SK-N-SH treated with all-trans-retinoic acid at 6 μM for 48 hours (cell line): ENCODE results near the gene TMEM59.
A peak's percentile ranks its signal among the peaks of the same experiment; 100 is the strongest.

ENCODE experiments used
- ATAC-seq: fragments of 200-7000 bp; cut with Tn5 transposase; 3 replicates; pipeline ENCODE4 v1.9.1; 2020; ENCODE audit warnings: mild to moderate bottlenecking, moderate library complexity
- ARNTL ChIP-seq: fragments of 450-650 bp; formaldehyde crosslinking; IDR thresholded peaks from 2 replicates; pipeline ENCODE4 v1.5.0; 2020; ENCODE audit warnings: low read depth, mild to moderate bottlenecking, moderate library complexity, borderline replicate concordance
- BACH2 ChIP-seq: fragments of 250-450 bp; sonication (Bioruptor Pico); IDR thresholded peaks from 2 replicates; pipeline ENCODE4 v1.9.0; 2021; ENCODE audit warnings: mild to moderate bottlenecking, borderline replicate concordance
- ESRRG ChIP-seq: fragments of 250-450 bp; sonication (Bioruptor Pico); IDR thresholded peaks from 2 replicates; pipeline ENCODE4 v1.6.1; 2021; ENCODE audit warnings: mild to moderate bottlenecking
- OSR1 ChIP-seq: fragments of 250-450 bp; sonication (Bioruptor Pico); IDR thresholded peaks from 2 replicates; pipeline ENCODE4 v1.8.0; 2022; ENCODE audit warnings: moderate library complexity, mild to moderate bottlenecking, inconsistent platforms
- PPARA ChIP-seq: fragments of 250-450 bp; sonication (Bioruptor Pico); IDR thresholded peaks from 2 replicates; pipeline ENCODE4 v1.5.0; 2020; ENCODE audit warnings: mild to moderate bottlenecking, borderline replicate concordance
- SNAI2 ChIP-seq: fragments of 250-450 bp; sonication (Bioruptor Pico); IDR thresholded peaks from 2 replicates; pipeline ENCODE4 v1.5.0; 2020; ENCODE audit warnings: mild to moderate bottlenecking, moderate library complexity
- TCF4 ChIP-seq: fragments of 250-450 bp; sonication (Bioruptor Pico); IDR thresholded peaks from 2 replicates; pipeline ENCODE4 v1.8.0; 2021; ENCODE audit warnings: mild to moderate bottlenecking, moderate library complexity, borderline replicate concordance
- ZFP3 ChIP-seq: fragments of 250-450 bp; sonication (Bioruptor Pico); IDR thresholded peaks from 2 replicates; pipeline ENCODE4 v1.5.0; 2020; ENCODE audit warnings: mild to moderate bottlenecking, moderate library complexity
- ZFP30 ChIP-seq: fragments of 450-650 bp; formaldehyde crosslinking; IDR thresholded peaks from 2 replicates; pipeline ENCODE4 v1.5.0; 2022; ENCODE audit warnings: mild to moderate bottlenecking, moderate library complexity
- ZNF565 ChIP-seq: fragments of 450-650 bp; formaldehyde crosslinking; conservative IDR thresholded peaks from 2 replicates; pipeline ENCODE4 v1.5.0; 2020; ENCODE audit warnings: low read depth, mild to moderate bottlenecking, moderate library complexity
- ZNF70 ChIP-seq: fragments of 450-650 bp; formaldehyde crosslinking; IDR thresholded peaks from 2 replicates; pipeline ENCODE4 v1.5.0; 2020; ENCODE audit warnings: mild to moderate bottlenecking, moderate library complexity
- ZNF8 ChIP-seq: fragments of 450-650 bp; formaldehyde crosslinking; IDR thresholded peaks from 2 replicates; pipeline ENCODE4 v1.5.0; 2020; ENCODE audit warnings: mild to moderate bottlenecking, moderate library complexity
- TF ChIP-seq, protein P1 (sequence below): fragments of 250-450 bp; sonication (Bioruptor Pico); IDR thresholded peaks from 2 replicates; pipeline ENCODE4 v1.5.0; 2020; ENCODE audit warnings: mild to moderate bottlenecking, moderate library complexity
- TF ChIP-seq, protein P2 (sequence below): fragments of 250-450 bp; sonication (Bioruptor Pico); IDR thresholded peaks from 2 replicates; pipeline ENCODE4 v1.8.0; 2021; ENCODE audit warnings: low read depth, mild to moderate bottlenecking, moderate library complexity, borderline replicate concordance
- TF ChIP-seq, protein P3 (sequence below): fragments of 250-450 bp; sonication (Bioruptor Pico); IDR thresholded peaks from 2 replicates; pipeline ENCODE4 v1.8.0; 2020; ENCODE audit warnings: mild to moderate bottlenecking, moderate library complexity, borderline replicate concordance
- TF ChIP-seq, protein P4 (sequence below): fragments of 250-450 bp; sonication (Bioruptor Pico); IDR thresholded peaks from 2 replicates; pipeline ENCODE4 v1.5.1; 2020; ENCODE audit warnings: low read depth, mild to moderate bottlenecking, moderate library complexity

The TMEM59 gene, protein sequence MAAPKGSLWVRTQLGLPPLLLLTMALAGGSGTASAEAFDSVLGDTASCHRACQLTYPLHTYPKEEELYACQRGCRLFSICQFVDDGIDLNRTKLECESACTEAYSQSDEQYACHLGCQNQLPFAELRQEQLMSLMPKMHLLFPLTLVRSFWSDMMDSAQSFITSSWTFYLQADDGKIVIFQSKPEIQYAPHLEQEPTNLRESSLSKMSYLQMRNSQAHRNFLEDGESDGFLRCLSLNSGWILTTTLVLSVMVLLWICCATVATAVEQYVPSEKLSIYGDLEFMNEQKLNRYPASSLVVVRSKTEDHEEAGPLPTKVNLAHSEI

DNA sequence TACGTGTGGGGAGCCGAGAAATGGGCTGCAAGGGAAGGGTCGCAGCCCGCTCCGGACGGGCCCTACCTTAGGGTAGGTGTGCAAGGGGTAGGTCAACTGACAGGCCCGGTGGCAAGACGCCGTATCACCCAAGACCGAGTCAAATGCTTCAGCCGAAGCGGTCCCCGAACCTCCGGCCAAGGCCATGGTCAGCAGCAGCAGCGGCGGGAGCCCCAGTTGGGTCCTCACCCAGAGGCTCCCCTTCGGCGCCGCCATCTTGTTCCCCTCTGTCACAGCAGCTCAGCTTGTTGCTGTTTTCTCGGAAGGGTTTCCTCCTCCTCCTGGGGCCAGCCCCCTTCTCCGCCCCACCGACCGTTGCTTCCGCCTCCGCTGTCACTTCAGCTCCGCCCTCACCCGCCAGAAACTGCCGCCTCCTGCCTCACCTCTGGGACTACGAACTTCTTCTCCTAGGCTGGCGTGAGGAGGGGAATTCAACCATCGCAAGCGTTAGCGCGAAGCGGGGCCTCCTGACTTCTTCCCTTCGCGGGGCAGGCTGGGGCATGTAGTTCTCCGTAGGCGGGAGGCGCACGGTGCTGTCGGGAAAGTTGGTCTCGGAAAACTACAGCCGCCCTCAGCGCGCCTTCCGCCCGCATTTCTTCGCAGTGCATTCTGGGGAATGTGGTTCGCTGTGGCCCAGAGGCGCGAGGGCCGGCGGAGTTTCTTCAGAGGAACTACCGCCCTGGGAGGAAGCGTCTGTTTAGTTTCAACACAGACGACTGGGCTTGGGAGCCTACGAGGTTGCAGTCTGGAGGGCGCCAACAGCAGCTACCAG, at the start of gene TMEM59, which contains the start of gene TCEANC2:
Gene TMEM59, minus strand, starts transcription at position 271 of the 811 bp plus-strand sequence. Its CDS starts 16 bp downstream, at position 255.
Gene TCEANC2, plus strand, starts transcription at position 675 of the 811 bp plus-strand sequence. CDS start 815 bp downstream, outside the sequence.
- TF ChIP-seq, protein P1, sequence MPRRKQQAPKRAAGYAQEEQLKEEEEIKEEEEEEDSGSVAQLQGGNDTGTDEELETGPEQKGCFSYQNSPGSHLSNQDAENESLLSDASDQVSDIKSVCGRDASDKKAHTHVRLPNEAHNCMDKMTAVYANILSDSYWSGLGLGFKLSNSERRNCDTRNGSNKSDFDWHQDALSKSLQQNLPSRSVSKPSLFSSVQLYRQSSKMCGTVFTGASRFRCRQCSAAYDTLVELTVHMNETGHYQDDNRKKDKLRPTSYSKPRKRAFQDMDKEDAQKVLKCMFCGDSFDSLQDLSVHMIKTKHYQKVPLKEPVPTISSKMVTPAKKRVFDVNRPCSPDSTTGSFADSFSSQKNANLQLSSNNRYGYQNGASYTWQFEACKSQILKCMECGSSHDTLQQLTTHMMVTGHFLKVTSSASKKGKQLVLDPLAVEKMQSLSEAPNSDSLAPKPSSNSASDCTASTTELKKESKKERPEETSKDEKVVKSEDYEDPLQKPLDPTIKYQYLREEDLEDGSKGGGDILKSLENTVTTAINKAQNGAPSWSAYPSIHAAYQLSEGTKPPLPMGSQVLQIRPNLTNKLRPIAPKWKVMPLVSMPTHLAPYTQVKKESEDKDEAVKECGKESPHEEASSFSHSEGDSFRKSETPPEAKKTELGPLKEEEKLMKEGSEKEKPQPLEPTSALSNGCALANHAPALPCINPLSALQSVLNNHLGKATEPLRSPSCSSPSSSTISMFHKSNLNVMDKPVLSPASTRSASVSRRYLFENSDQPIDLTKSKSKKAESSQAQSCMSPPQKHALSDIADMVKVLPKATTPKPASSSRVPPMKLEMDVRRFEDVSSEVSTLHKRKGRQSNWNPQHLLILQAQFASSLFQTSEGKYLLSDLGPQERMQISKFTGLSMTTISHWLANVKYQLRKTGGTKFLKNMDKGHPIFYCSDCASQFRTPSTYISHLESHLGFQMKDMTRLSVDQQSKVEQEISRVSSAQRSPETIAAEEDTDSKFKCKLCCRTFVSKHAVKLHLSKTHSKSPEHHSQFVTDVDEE (CRISPR knock-in tag): 0 out of 2 replicates have a peak, but pooled peaks have one; percentile 77
- peak; percentile 88 for TF ChIP-seq ZNF70 (CRISPR knock-in tag)
- TF ChIP-seq ZNF8 (CRISPR knock-in tag): no peak
- TF ChIP-seq TCF4 (CRISPR knock-in tag): peak; percentile 18; the same call in 1 of the 2 replicates
- ATAC-seq: peak; percentile 95

DNA sequence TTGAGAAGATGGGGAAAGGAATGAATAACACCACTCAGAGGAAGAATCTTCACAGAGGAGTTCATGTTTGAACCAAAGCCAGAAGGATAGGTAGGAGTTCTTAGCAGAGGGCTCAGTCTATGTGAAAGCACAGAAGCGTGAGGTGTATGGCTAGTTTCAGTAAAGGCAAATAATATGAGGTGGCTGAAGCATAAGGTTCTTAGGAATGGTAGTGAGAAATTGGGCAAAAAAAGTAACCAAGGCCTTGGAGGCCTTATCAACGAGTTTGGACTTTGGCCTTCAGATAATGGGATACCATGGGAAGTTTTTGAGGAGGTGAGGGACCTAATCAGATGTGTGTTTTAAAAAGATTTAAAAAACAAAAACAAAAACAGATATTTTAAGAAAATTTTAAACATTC, 47.5 kb upstream of the TMEM59 start:
- no peak for TF ChIP-seq ZNF70 (CRISPR knock-in tag)
- no peak for TF ChIP-seq BACH2 (CRISPR knock-in tag)
- no peak for TF ChIP-seq ARNTL
- TF ChIP-seq ZFP30 (CRISPR knock-in tag): no peak
- TF ChIP-seq OSR1: no peak
- ATAC-seq: no peak

DNA sequence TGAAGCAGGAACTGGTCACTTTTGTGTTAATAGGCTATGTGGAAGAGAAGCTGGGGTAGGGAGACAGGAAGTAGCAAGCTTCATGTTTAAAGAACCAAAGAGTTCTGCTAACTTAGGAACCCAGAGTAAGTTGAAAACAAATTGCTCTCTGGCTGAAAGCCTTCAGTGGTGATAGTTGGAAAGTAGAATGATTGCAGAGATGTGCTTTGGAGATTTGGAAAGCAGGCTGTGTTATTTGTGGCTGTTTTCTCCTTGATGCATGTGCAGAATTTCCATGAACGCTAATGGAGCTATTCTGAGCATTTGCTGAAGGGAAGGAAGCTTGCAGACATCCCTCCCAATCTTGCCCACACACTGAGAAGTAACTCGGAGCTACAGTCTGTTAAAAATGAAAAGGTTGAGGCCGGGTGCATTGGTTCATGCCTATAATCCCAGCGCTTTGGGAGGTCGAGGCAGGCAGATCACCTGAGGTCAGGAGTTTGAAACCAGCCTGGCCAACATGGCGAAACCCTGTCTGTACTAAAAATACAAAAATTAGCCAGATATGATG, 46.1 kb upstream of the TMEM59 start:
- ATAC-seq: no peak

DNA sequence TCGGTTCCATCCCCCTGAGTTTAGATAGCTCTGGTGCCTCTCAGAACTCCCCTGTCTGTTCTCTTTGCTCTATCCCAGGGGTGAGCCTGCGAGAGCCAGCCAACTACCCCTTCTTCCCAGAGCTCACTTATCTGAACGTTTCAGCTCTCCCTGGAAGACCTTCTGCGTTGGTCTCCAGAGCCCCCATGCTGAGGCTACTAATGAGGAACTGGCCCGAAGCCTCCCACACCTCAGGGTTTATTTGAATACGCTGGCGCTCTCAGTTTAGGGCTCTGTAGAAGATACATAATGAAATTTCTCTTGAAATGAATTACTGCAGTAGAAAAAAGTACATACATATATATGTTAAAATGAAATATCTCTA, 43.9 kb upstream of the TMEM59 start:
- no peak for ATAC-seq
- TF ChIP-seq TCF4 (CRISPR knock-in tag) (no peak), ZFP3 (CRISPR knock-in tag) (no peak)
- TF ChIP-seq, protein P2, sequence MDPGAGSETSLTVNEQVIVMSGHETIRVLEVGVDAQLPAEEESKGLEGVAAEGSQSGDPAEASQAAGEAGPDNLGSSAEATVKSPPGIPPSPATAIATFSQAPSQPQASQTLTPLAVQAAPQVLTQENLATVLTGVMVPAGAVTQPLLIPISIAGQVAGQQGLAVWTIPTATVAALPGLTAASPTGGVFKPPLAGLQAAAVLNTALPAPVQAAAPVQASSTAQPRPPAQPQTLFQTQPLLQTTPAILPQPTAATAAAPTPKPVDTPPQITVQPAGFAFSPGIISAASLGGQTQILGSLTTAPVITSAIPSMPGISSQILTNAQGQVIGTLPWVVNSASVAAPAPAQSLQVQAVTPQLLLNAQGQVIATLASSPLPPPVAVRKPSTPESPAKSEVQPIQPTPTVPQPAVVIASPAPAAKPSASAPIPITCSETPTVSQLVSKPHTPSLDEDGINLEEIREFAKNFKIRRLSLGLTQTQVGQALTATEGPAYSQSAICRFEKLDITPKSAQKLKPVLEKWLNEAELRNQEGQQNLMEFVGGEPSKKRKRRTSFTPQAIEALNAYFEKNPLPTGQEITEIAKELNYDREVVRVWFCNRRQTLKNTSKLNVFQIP (CRISPR knock-in tag): no peak
- TF ChIP-seq, protein P3, sequence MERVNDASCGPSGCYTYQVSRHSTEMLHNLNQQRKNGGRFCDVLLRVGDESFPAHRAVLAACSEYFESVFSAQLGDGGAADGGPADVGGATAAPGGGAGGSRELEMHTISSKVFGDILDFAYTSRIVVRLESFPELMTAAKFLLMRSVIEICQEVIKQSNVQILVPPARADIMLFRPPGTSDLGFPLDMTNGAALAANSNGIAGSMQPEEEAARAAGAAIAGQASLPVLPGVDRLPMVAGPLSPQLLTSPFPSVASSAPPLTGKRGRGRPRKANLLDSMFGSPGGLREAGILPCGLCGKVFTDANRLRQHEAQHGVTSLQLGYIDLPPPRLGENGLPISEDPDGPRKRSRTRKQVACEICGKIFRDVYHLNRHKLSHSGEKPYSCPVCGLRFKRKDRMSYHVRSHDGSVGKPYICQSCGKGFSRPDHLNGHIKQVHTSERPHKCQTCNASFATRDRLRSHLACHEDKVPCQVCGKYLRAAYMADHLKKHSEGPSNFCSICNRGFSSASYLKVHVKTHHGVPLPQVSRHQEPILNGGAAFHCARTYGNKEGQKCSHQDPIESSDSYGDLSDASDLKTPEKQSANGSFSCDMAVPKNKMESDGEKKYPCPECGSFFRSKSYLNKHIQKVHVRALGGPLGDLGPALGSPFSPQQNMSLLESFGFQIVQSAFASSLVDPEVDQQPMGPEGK (CRISPR knock-in tag): no peak
- TF ChIP-seq, protein P4, sequence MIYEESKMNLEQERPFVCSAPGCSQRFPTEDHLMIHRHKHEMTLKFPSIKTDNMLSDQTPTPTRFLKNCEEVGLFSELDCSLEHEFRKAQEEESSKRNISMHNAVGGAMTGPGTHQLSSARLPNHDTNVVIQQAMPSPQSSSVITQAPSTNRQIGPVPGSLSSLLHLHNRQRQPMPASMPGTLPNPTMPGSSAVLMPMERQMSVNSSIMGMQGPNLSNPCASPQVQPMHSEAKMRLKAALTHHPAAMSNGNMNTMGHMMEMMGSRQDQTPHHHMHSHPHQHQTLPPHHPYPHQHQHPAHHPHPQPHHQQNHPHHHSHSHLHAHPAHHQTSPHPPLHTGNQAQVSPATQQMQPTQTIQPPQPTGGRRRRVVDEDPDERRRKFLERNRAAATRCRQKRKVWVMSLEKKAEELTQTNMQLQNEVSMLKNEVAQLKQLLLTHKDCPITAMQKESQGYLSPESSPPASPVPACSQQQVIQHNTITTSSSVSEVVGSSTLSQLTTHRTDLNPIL (CRISPR knock-in tag): no peak
- TF ChIP-seq, all 23 proteins: peak for 0

More for the DNA sequence above, 46.1 kb upstream of the TMEM59 start:
- no peak for TF ChIP-seq PPARA (CRISPR knock-in tag)
- TF ChIP-seq ZNF565 (CRISPR knock-in tag): no peak
- no peak for TF ChIP-seq OSR1
- no peak for TF ChIP-seq ZNF70 (CRISPR knock-in tag)
- no peak for TF ChIP-seq TCF4 (CRISPR knock-in tag)
- no peak for TF ChIP-seq ESRRG
- TF ChIP-seq SNAI2 (CRISPR knock-in tag): no peak
- TF ChIP-seq, protein P3 (CRISPR knock-in tag): no peak
